SW 1271 (cell line): ENCODE results near the gene DLG5.

ENCODE experiments used
- DNase-seq, 2 experiments: peaks; one replicate each; lab custom pipeline; 2025; lab: John Stamatoyannopoulos, UW

DLG5 gene

DNA sequence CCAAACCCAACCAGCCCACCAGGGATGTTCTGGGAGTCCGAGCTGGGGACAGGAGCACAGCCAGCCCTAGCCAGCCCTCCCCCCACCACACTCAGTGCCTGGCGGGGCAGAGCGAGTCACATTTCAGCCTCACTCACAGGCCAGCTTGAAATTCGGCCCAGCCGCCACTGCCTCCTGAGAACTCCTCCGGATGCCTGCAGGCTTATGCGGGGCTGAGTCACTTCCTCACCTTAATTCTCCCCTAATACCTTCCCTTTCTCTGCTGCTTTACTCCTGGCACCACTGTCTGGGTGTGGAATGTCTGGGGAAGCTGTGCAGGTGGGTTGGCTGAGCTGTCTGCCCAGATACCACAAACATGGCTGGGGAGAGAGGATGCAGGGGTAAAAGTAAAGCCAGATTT lies 22.6 kb upstream of the DLG5 start:
- DNase-seq: peak in 1 of 2 experiments; percentile 59

DNA sequence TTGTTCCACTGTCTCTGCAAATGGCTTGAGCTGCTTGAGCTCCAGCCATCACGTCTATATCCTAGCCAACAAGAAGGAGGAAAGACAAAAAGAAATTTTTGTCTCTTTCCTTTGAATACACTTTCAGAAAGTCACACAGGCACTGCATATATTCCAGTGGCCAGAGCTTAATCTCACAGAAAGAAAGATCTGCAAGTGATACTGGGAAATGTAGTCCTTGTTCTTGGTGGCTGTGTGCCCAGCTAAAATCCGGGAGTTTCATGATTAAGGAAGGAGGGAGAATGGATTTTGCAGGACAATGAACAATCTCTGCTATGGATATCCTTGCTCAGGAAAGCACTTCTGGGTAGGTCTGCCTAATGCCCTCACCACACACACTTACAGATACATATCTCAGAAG lies 19.5 kb upstream of the DLG5 start:
- no peak for DNase-seq

DNA sequence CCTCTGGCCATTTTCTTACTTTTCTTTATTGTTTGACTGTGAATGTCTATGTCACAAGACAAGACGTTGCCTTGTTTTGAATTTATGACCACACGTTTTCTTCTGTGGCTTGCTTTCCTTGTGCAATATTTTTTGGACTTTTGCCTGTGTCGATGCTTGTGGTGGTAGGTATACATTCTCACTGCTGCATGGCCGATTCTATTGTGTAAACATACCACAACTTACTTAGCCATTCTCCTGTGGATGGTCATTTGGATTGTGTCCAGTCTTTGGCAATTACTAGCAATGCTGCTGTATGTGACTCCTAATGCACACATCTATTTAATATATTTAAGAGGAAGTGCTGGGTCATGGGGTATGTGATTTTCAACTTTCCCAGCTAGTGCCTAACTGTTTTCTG lies 18.0 kb upstream of the DLG5 start:
- no peak for DNase-seq

DNA sequence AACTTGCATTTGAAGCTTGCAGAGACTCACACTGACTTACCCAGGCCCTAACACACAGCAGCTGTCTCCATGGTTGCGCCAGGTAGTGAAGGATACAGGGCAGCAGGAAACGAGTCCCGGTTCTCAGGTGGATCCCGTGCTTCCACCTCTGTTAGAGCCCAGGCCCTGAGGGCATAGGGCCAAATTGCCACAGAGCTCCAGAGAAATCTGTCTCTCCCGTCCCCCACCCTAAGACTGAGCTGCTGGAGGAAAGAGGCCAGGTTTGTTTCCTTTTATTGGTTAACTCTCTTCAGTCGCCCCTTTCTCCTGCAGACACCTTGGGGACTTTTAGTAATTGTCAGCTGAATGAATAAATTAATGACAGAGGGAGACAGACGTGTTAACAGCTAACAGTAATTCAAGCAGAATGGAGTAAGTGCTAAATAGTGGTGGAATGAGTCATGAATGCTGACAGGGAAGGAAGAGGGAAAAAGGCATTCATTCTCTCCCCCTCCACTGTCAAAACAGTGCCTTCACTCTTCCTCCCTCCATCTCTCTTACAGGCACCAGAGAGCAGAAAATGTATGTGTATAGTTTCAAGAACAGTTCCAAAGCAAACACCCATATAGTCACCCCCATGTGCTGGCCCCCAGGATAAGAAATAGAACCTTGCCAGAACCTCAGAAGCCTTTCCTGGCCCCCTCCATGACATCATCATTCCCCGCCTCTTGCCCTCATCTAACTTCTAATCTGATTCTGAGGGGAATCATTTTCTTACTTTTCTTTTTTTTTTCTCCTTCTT lies 16.8 kb upstream of the DLG5 start:
- peak in 1 of 2 experiments; percentile 70 for DNase-seq

DNA sequence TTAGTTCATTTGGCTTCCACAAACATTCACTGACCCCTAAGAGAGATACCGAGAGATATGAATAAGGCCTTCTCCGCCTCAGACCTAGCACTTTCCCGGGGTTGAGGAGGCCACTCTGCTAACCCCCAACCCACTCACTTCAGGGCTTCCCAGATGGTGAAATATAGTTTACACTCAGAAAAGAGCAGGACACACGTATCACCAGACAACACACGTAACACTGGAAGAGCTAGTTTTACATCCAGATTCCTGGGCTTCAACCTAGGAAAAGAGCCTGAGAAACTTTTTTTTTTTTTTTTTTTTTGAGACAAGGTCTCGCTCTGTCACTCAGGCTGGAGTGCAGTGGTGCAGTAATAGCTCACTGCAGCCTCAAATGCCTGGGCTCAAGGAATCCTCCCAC lies 15.2 kb upstream of the DLG5 start:
- DNase-seq: no peak

DNA sequence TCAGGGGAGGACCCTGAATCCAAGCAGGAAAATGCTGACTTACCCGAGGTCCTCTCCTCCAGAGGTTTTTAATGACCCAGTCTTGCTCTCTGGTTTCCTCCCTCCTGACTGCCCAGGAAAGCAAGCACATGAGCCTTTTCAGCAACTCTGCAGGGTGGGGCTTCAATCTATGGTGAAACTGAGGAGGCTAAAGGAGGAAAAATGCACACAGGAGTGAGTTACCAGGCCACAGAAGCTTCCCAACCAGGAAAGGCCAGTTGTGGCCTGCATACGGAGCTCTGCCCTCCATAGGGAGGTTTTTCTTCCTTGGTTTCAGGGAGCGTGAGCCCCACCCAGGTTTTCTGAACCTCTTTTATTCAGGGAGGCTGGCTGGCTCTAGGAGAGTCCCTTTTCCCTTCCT lies 14.1 kb upstream of the DLG5 start:
- DNase-seq: no peak

DNA sequence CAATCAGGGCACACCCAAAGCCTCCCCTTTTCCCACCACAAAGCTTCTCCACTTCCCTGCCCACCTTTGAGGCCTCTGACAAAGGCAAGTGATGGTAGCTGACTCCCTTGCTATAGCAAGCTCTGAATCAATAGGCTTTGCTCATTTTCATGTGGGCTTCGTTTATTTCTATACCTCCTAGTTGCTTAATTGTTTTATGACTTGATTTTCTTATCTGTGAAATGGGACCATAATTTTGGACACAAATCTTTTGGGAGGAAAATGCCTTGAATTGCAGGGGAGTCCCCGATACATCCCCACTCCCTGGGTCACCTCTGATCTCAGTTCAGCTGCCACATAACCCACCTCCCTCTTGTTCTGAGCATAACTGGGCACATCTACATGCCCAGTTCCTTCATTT lies 13.7 kb upstream of the DLG5 start:
- no peak for DNase-seq

DNA sequence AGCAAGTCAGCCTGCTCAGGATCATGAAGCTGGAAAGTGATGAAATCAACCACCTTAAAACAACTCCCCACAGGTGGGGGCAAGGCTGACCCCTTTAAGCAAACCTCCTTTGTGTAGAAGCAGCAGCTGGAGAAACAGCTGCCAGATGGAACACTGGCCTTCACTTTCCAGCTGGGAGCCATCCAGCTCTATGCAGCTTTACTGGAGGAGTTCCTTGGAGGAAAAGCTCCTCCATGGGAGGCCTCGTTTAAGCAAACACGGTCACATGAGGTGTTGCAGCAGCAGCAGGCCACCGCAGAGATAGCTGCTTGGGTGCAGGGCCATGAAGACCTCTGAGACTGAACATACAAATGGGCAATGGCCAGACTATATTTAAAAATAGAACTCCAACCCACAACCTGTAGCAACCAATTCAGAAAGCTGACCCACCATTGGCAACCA lies 13.0 kb upstream of the DLG5 start:
- DNase-seq: no peak

DNA sequence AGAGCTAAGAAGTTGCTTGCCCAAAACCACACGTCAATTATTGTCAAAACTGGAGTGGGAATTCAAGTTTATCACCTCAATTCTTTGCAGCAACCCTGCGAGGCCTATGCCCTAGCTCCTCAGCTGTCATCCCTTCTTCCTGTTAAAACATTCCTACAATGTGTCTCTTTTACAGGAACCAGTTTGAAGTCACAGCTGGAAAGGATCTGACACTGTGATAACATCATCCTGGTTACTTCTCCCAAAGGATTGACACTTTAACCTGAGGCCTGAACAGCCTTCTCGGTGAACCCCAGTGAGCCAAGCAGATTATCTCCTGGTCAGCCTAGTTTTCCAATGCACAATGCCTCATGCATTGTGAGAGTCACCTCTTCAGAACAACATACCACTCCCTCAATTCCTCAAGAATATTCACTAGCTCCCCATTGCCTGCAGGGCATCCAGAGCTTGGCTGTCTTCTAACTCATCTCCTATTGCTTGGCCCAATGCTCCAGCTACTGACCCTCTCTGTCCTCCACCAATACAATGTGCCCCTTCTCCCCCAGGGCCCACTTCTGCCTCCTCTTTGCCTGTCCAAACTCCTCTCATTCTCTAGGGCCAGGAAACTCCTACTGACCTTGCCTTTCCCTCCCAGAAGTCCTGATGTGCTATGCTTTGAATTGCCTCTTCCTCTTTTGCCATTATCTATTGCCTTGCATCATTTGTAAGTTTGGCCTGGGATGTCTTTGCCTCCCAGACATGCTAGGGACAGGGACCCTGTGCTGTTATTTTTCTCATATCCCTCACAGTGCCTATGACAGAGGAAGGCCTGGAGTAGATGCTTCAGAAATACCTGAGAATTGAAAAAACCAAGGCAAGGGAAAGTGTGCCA lies 10.4 kb upstream of the DLG5 start:
- no peak for DNase-seq

DNA sequence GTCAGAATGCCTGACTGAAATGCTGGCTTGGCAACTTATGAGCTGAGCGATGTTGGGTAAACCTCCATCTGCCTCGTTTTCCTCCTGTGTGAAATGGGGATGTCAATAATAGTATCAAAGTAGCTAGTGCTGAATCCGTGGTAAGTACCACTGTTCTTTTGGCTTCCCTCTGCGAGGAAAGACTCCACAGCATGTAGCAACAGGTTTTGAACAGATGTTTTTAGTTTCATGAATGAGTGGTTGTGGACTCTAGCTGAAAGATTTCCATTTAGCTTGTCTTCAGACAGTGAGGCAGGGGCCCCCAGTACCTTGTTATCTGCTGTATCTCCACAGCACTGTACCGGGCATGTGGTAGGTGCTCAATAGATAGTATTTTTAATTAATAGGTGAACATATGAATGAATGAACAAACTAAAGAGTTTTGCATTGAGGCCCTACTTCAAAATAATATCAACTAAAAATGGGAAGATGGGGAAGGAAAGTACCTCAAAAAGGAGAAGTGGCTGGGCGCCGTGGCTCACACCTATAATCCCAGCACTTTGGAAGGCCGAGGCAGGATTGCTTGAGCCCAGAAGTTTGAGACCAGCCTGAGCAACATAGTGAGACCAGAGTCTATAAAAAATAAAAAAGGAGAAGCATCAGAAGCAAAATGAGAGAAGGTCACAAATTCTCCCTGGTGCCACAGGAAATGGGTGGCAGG lies 5.6 kb upstream of the DLG5 start:
- DNase-seq: no peak

DNA sequence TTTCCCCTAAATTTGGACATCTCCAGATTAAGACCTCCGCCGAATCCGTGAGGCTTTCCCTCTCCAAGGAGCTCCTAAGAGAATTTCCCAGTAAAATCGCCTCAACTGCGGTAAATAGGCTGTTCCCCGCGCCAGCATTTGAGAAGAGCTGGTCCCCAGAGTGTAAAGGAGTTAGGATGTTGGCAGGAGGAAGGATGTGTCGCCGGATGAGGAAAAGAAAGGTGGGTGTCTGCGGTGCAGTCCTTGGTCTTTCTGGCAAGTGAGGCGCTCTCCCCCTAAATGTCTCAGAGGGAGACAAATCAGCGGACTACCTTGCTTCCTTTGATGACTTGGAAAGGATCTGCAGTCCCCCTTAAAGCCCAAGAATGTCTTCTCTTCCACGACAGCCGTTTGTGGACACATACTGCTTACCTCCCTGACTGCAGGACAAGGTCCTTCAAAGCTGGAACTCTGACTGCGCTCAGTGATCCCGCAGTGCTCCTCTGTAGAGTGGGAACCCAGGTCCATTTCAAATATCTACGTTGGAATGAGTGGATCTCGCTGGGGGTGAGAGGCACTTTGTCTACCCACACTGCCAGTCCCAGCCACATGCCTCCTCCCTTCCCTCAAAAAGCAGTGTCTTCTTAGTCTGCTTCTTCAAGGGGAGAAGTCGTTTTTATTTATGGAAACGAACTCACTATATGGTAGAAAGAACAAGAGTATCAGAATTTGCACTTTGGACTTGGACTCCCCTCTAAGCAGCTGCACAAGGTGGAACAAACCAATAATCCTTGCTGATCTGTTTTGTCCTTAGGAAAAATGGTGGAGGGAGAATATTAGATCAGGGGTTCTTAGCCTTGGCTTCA lies 1.1 kb upstream of the DLG5 start:
- DNase-seq: no peak

DNA sequence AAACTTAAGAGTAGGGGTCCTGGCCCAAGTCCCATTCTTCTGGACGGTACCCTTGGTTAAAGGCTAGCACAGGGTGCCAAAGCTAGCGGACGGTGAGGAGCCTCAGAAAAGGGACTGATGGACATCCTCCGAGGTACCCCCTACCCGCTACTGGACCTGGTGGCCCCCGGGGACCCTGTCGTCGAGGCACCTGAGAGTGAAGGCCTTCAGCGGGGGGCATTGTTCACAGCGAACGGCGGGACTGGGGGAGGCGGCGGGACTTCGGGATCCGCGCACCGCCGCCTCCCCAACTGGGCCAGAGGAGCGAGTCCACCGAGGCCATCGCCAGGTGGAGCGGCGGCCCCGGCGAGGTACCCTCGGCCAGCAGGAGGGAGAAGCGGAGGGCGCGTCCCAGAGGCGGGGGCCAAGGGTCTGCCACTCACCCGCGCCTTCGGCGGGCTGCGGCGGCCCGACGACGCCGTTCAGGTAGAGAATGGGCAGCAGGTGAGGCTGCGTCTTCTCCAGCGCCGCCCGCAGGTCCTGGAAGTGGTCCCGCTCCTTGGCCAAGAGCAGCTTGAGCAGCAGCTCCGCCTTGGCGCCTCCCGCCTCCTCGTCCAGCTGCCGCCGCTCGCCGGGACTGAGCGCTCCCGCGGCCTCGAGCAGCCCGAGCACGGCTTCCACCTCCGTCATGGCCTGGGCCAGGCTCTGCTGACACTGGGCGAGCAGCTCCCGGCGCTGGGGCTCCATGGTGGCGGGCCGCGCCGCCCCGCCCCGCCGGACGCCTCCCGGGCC lies 575 bp downstream of the DLG5 start:
- DNase-seq: no peak

DNA sequence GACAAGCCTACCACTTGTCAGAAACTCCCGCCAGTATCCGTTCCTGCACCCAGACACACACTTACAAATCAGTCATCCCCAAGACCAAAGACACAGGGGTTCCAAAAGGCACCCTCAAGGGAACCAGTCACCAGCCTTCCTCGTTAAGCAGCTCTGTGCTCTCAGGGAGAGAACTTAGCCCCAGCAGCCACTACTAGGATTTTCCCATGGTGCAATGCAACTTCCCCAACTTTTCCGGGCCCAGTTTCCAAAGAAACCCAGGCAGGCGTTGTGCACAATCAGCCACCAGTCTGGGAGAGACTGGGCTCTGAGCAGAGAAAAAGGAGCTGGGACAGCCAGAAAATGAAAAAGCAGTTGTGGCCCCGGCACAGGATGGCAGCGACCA lies 1.2 kb downstream of the DLG5 start:
- DNase-seq: peak in 1 of 2 experiments; percentile 15

DNA sequence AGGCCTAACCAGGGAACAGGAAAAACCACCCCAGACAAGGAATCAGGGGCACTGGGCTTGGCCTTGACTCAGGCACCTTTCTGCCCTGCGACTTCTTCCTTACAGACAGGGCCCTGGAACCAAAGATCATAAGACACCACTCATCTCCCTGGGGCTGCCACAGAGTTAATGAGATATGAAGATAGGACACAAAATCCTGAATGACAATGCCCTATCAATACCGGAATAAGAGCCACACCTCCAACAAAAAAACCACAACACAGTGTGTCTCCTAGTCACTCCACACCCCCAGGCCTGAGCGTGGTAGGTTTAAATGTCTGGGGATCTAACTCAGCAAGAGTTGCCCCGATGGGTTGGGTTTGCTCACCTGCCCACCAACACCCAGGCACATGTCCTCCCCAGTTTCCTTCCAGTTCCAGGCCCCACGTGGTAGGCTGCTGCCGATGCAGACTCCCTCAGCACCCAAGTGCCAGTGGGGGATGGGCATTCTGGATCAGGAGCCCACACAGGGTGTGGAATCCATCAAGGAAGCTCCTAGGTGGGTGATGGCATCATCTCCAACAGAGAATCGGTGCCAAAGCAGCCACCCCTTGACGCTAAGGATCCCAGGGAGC lies 3.9 kb downstream of the DLG5 start:
- DNase-seq: no peak

DNA sequence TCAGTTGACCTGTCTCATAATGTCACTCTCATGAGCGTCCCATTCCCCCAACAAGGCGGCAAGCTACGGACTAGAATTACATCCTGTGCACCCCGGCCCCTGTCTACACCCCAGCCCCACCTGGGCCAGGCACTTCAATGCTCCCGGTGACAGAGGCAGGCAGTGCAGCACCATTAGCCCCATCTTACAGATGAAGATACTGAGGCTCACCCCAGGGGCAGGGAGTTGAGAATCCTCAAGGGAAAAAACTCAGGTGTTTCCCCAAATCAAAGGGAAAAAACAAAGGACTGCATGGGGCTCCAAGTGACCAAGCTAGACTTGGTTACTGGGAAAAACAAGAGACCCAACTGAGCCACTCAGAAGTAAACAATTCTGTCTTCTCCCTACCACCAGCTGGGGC lies 4.5 kb downstream of the DLG5 start:
- DNase-seq: no peak

DNA sequence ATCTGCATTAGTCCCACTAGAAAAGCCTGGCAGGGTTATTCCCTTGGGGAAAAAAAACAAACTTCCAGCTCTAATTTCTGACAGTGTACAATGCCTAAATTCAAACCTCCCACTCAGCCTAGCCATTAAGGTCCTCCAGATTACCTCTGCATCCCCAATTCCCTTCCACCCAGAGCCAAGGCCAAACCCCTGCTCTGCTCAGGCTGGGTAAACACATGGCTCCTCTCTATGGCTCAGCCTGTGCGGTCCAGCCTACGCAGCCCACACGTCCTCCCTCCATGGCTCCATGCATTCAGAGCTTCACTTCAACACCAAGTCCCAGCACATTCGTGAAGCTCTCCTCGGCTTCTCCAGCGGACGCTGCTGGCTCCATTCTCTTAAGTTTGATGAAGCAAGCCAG lies 5.2 kb downstream of the DLG5 start:
- no peak for DNase-seq

DNA sequence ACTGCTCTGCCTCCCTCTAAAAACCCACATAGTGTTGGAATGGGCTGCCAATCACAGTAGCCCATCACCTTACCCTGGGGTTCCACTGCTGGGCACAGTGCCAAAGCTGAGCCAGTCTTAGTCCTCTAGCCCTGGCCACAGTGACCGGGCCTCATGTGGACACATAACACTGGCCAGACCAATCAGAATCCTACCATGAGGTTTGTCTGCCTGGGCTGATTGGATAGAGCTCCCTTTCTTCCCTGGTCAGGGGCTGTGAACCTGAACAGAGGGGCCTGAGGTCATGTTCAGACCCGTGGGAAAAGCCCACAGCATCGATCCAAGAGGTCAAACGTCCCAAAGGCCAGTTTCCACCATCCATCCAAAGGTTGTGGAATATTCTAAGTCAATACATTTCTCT lies 6.1 kb downstream of the DLG5 start:
- no peak for DNase-seq

DNA sequence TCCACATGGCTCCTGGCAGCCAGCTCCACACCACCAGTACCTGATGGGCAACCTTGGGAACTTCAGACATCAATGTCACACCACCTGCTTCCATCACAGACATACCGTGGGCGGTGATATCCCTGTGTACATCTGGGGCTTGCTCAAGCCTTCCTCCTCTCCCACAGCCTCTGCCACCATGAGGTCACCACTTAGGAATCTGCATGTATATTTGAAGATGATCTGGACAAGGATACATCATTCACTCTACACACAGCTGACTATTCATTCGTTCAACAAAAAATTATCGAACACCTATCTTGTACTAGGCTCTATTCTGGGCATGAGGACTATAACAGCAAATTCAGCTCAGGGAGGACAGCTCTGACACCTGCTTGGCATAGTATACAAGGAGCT lies 6.8 kb downstream of the DLG5 start:
- peak in 1 of 2 experiments; percentile 36 for DNase-seq

DNA sequence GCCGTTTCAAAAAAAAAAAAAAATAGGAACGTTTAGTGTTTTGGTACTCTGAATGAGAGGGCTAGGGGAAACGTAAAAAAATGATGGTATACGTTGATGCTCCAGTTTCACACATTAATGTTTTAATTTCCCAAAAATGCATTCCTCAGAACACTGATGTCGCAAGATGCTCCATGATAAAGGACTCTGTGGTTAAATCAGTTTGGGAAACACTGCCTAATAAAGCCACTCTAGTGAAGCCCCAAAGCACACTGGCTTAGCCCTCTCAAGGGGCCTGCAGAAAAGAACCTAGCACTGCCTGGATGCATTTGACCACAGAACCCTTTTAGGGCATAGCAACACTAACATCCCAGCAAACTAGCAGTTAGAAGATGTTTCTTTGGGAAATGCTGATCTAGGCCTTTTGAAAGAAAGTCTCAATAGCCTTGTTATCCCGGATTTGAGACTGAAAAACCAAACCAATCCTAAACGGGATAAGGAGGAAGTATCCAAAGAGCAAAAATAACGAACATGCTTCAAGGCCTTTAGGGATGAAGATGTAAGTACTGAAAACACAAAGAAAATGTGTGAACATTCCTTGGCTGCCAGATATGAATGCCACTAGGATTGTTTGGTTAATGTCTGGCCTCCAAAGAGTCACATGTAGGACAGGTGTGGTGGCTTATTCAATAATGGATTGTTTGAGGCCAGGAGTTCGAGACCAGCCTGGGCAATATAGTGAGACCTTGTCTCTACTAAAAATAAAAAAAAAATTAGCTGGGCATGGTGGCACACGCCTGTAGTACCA lies 11.0 kb downstream of the DLG5 start:
- DNase-seq: no peak

DNA sequence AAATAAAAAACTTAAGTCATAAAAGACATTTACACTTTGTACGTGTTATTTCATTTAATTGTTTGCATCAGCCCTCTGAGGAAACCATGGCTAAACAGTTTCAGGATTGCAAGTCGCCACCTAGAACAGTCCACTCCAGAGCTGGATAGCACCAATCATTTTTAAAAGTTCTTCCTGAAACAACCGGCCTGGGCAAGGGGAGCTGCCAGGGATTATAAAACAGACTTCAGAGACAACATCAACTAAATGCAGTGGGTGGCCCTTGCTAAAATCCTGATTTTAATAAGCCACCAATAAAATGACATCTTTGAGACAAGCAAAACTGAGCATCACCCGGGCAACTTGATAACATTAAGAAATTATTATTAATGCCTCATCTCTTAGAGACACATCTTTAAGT lies 13.5 kb downstream of the DLG5 start:
- no peak for DNase-seq
